ENCODE data around the gene DHTKD1.
"Not testable (repeated sequence)": the region's sequence is repeated elsewhere in the genome, so short reads cannot be mapped to it uniquely, and the experiment has no call there.

The DHTKD1 gene

GRCh38 chr10:12165999-12166775 is 97.4 kb downstream of the DHTKD1 start:
- in situ Hi-C loops (cut with MboI; ENCODE audit: low pct_unique_long_range_greater_than_20kb, low sequenced_read_pairs, unreplicated experiment) = no loop called here
- TF ChIP-seq CTCF (IDR thresholded peaks at IDR 0.05; ENCODE audit: extremely low read depth, insufficient read depth, missing control alignments) = no peak
- no peak for DNase-seq (ENCODE audit: low spot score)

GRCh38 chr10:12171512-12171911 is 102.8 kb downstream of the DHTKD1 start:
- DNase-seq (ENCODE audit: low spot score); in situ Hi-C loops (cut with MboI; ENCODE audit: low pct_unique_long_range_greater_than_20kb, low sequenced_read_pairs, unreplicated experiment): not testable (repeated sequence)
